LNCAP (cell line): ENCODE measurements around the gene PYGB.

ENCODE experiments used
- CTCF ChIP-seq: fragments of 450-650 bp; IDR thresholded peaks from 2 replicates; pipeline ENCODE4 v1.5.1; 2017; ENCODE audit warnings: mild to moderate bottlenecking

PYGB gene

GRCh38 chr20:25226433-25227316, 21.2 kb upstream of the PYGB start:
- TF ChIP-seq CTCF, result no peak

GRCh38 chr20:25227317-25227831, 20.5 kb upstream of the PYGB start:
- TF ChIP-seq CTCF, result no peak

- no peak for TF ChIP-seq CTCF
Observed at GRCh38 chr20:25229486-25230165, 18.3 kb upstream of the PYGB start.

GRCh38 chr20:25230166-25230831, 17.6 kb upstream of the PYGB start:
- TF ChIP-seq CTCF, result no peak

GRCh38 chr20:25233016-25233772, 14.7 kb upstream of the PYGB start:
- TF ChIP-seq CTCF, result no peak

- TF ChIP-seq CTCF, result no peak
Observed at GRCh38 chr20:25236450-25237304, 11.2 kb upstream of the PYGB start.
